ENCODE data around the gene CXCL12. TPM values are rescaled to one million over a fixed set of nuclear protein-coding genes. Genes with fewer than 3 reads are reported as not detected.

The CXCL12 gene
- total RNA-seq, 1 experiment from 2014 or later = 0.82 TPM

- CTCF ChIA-PET = no interaction called here
- no peak for ATAC-seq
- TF ChIP-seq REST (IDR thresholded peaks at IDR 0.05; ENCODE audit: insufficient read depth in 1 of 2, low read depth in 2 of 2, low read length in 1 of 2) = no peak
- TF ChIP-seq CTCF (IDR thresholded peaks at IDR 0.05) = no peak
- no peak for TF ChIP-seq SIN3A (IDR thresholded peaks at IDR 0.05; ENCODE audit: borderline replicate concordance, insufficient read depth, low read depth, low read length)
- TF ChIP-seq TCF7L2 (IDR thresholded peaks at IDR 0.05; ENCODE audit: low read depth, low read length) = no peak
- TF ChIP-seq POLR2AphosphoS5 (IDR thresholded peaks at IDR 0.05; ENCODE audit: low read depth, low read length) = no peak
- DNase-seq (ENCODE audit: low read depth, low spot score) = no peak
- in situ Hi-C loops (cut with HindIII; ENCODE audit: low pct_unique_long_range_greater_than_20kb, low sequenced_read_pairs) = no loop called here
- intact Hi-C loops (cut with micrococcal nuclease; ENCODE audit: unreplicated experiment) = no loop called here
- Histone ChIP-seq H3K9me3 (ENCODE audit: control insufficient read depth, insufficient read depth, low read depth, low read length) (no peaks in the 10 kb centered on the region), H3K27ac (ENCODE audit: low read length) (no peak overlapping the region), H3K27me3 (ENCODE audit: control insufficient read depth, insufficient read depth, low read length) (peaks cover 8% of the 10 kb centered on the region), H3K36me3 (ENCODE audit: control insufficient read depth, insufficient read depth, low read length) (no peaks in the 10 kb centered on the region), H3K4me1 (ENCODE audit: control insufficient read depth, insufficient read depth, low read length) (no peaks in the 10 kb centered on the region), H3K4me3 (ENCODE audit: low read depth in 2 of 2, low read length in 2 of 2) (no peak overlapping the region)
- no TSS peak for BruUV-seq (replicated peaks)
- POLR2A ChIA-PET = no interaction called here
Measured at GRCh38 chr10:44354771-44355170, 30.1 kb downstream of the CXCL12 start.

GRCh38 chr10:44353721-44354120 is 31.2 kb downstream of the CXCL12 start:
- intact Hi-C loops (cut with micrococcal nuclease; ENCODE audit: unreplicated experiment) = no loop called here
- TF ChIP-seq REST (IDR thresholded peaks at IDR 0.05; ENCODE audit: insufficient read depth in 1 of 2, low read depth in 2 of 2, low read length in 1 of 2) = no peak
- no peak for TF ChIP-seq TCF7L2 (IDR thresholded peaks at IDR 0.05; ENCODE audit: low read depth, low read length)
- no peak for TF ChIP-seq CTCF (IDR thresholded peaks at IDR 0.05)
- no peak for TF ChIP-seq SIN3A (IDR thresholded peaks at IDR 0.05; ENCODE audit: borderline replicate concordance, insufficient read depth, low read depth, low read length)
- TF ChIP-seq POLR2AphosphoS5 (IDR thresholded peaks at IDR 0.05; ENCODE audit: low read depth, low read length) = no peak
- DNase-seq (ENCODE audit: low read depth, low spot score) (no peak), ATAC-seq (no peak)
- Histone ChIP-seq H3K9me3 (ENCODE audit: control insufficient read depth, insufficient read depth, low read depth, low read length) (no peaks in the 10 kb centered on the region), H3K4me1 (ENCODE audit: control insufficient read depth, insufficient read depth, low read length) (no peaks in the 10 kb centered on the region), H3K27me3 (ENCODE audit: control insufficient read depth, insufficient read depth, low read length) (peaks cover 3% of the 10 kb centered on the region; the same call in 1 of the 2 replicates), H3K4me3 (ENCODE audit: low read depth in 2 of 2, low read length in 2 of 2) (no peak overlapping the region), H3K27ac (ENCODE audit: low read length) (no peak overlapping the region), H3K36me3 (ENCODE audit: control insufficient read depth, insufficient read depth, low read length) (no peaks in the 10 kb centered on the region)
- ChIA-PET CTCF (no interaction called here), POLR2A (no interaction called here)
- in situ Hi-C loops (cut with HindIII; ENCODE audit: low pct_unique_long_range_greater_than_20kb, low sequenced_read_pairs) = no loop called here
- no TSS peak for BruUV-seq (replicated peaks)
